H9 (cell line): ENCODE measurements around the gene NHSL1. TPM values are rescaled to one million over a fixed set of nuclear protein-coding genes. Genes with fewer than 3 reads are reported as not detected.

Experiments used
- DNase-seq: peaks from one replicate; pipeline ENCODE4 v3.0.0-alpha.2; 2017
- H2AFZ ChIP-seq: one replicate; pipeline ENCODE4 v1.6.1; 2013; ENCODE audit warnings: mild to moderate bottlenecking, low read length, control low read depth, moderate library complexity
- H2AK5ac ChIP-seq: 2 replicates; pipeline ENCODE4 v1.6.1; 2013; ENCODE audit warnings: low read length, control low read depth, mixed read lengths; ENCODE audit not compliant: insufficient read length
- H2BK120ac ChIP-seq: one replicate; pipeline ENCODE4 v1.6.1; 2013; ENCODE audit warnings: low read depth, mild to moderate bottlenecking, low read length, control low read depth, inconsistent platforms; ENCODE audit not compliant: poor library complexity, severe bottlenecking
- H2BK12ac ChIP-seq: 2 replicates; pipeline ENCODE4 v1.6.1; 2013; ENCODE audit warnings: low read length, control low read depth, mixed read lengths, low read depth; ENCODE audit not compliant: insufficient read length
- H2BK15ac ChIP-seq: 2 replicates; pipeline ENCODE4 v1.6.1; 2013; ENCODE audit warnings: low read depth, low read length, control low read depth
- H2BK20ac ChIP-seq: one replicate; pipeline ENCODE4 v1.6.1; 2013; ENCODE audit warnings: low read depth, mild to moderate bottlenecking, low read length, control low read depth, inconsistent platforms; ENCODE audit not compliant: poor library complexity, severe bottlenecking
- H2BK5ac ChIP-seq: 2 replicates; pipeline ENCODE4 v1.6.1; 2013; ENCODE audit warnings: low read length, control low read depth, mixed read lengths; ENCODE audit not compliant: insufficient read length
- H3K14ac ChIP-seq: 2 replicates; pipeline ENCODE4 v1.6.1; 2013; ENCODE audit warnings: low read length, control low read depth; ENCODE audit not compliant: insufficient read depth
- H3K18ac ChIP-seq: 2 replicates; pipeline ENCODE4 v1.6.1; 2013; ENCODE audit warnings: low read depth, mild to moderate bottlenecking, mixed read lengths, low read length, control low read depth; ENCODE audit not compliant: insufficient read length
- H3K23ac ChIP-seq: 2 replicates; pipeline ENCODE4 v1.6.1; 2013; ENCODE audit warnings: low read length, control low read depth, mixed read lengths, low read depth; ENCODE audit not compliant: insufficient read length
- H3K23me2 ChIP-seq: 2 replicates; pipeline ENCODE4 v1.6.1; 2013; ENCODE audit warnings: low read depth, mild to moderate bottlenecking, mixed read lengths, low read length, control low read depth; ENCODE audit not compliant: insufficient read length, poor library complexity, severe bottlenecking
- H3K27ac ChIP-seq: 2 replicates; pipeline ENCODE4 v1.5.1; 2013; ENCODE audit warnings: low read length, control low read depth, mixed read lengths, low read depth; ENCODE audit not compliant: insufficient read length
- H3K27me3 ChIP-seq: 2 replicates; pipeline ENCODE4 v1.6.1; 2013; ENCODE audit warnings: low read length, control low read depth, inconsistent platforms; ENCODE audit not compliant: insufficient read depth
- H3K4ac ChIP-seq: 2 replicates; pipeline ENCODE4 v1.6.1; 2013; ENCODE audit warnings: low read depth, mild to moderate bottlenecking, control low read depth, inconsistent platforms, low read length, moderate library complexity
- H3K4me1 ChIP-seq: 2 replicates; pipeline ENCODE4 v1.6.1; 2013; ENCODE audit warnings: low read length, control low read depth, inconsistent platforms; ENCODE audit not compliant: insufficient read depth
- H3K4me2 ChIP-seq: 2 replicates; pipeline ENCODE4 v1.6.1; 2013; ENCODE audit warnings: low read length, control low read depth, mixed read lengths; ENCODE audit not compliant: insufficient read length, insufficient read depth
- H3K56ac ChIP-seq: 2 replicates; pipeline ENCODE4 v1.6.1; 2013; ENCODE audit warnings: low read depth, mild to moderate bottlenecking, mixed read lengths, low read length, control low read depth; ENCODE audit not compliant: insufficient read length
- H3K79me1 ChIP-seq: 2 replicates; pipeline ENCODE4 v1.6.1; 2013; ENCODE audit warnings: low read depth, mild to moderate bottlenecking, moderate library complexity, low read length, control low read depth, inconsistent platforms; ENCODE audit not compliant: insufficient read depth, poor library complexity, severe bottlenecking
- H3K79me2 ChIP-seq: 2 replicates; pipeline ENCODE4 v1.6.1; 2013; ENCODE audit warnings: low read length, control low read depth, inconsistent platforms; ENCODE audit not compliant: insufficient read depth
- H3K9ac ChIP-seq: 2 replicates; pipeline ENCODE4 v1.6.1; 2013; ENCODE audit warnings: low read length, control low read depth, mixed read lengths; ENCODE audit not compliant: insufficient read length; ENCODE audit errors: extremely low read depth
- H3K9me3 ChIP-seq: one replicate; pipeline ENCODE4 v1.6.1; 2013; ENCODE audit warnings: low read depth, low read length, inconsistent platforms; ENCODE audit not compliant: control insufficient read depth
- H3T11ph ChIP-seq: one replicate; pipeline ENCODE4 v1.6.1; 2013; ENCODE audit warnings: mild to moderate bottlenecking, low read length, control low read depth, inconsistent platforms
- H4K20me1 ChIP-seq: one replicate; pipeline ENCODE4 v1.6.1; 2013; ENCODE audit not compliant: control insufficient read depth, insufficient read length, insufficient read depth
- H4K5ac ChIP-seq: 2 replicates; pipeline ENCODE4 v1.6.1; 2013; ENCODE audit warnings: low read depth, mild to moderate bottlenecking, mixed read lengths, low read length, control low read depth; ENCODE audit not compliant: insufficient read length
- H4K8ac ChIP-seq: replicated peaks from 2 replicates; pipeline ENCODE4 v1.6.1; 2013; ENCODE audit warnings: low read length, control low read depth, mixed read lengths, low read depth; ENCODE audit not compliant: insufficient read length
- H4K91ac ChIP-seq: 2 replicates; pipeline ENCODE4 v1.6.1; 2013; ENCODE audit warnings: low read depth, mild to moderate bottlenecking, moderate library complexity, mixed read lengths, low read length, control low read depth; ENCODE audit not compliant: insufficient read length
- H3K27ac Mint-ChIP-seq, 3 experiments: 2 replicates in 2 of 3; 3 replicates in 1 of 3; pipeline ENCODE4 v1.8.0; 2020 to 2021; ENCODE audit warnings: mixed read lengths in 3 of 3, mild to moderate bottlenecking in 1 of 3, moderate library complexity in 1 of 3
- H3K27me3 Mint-ChIP-seq: 2 replicates; pipeline ENCODE4 v1.8.0; 2021; ENCODE audit warnings: low read depth, mild to moderate bottlenecking, moderate library complexity, mixed read lengths
- H3K36me3 Mint-ChIP-seq, 3 experiments: 2 replicates in 2 of 3; 3 replicates in 1 of 3; pipeline ENCODE4 v1.8.0; 2020 to 2021; ENCODE audit warnings: low read depth in 3 of 3, mixed read lengths in 3 of 3; ENCODE audit not compliant: insufficient read depth in 1 of 3
- H3K4me1 Mint-ChIP-seq, 2 experiments: 2 replicates each; pipeline ENCODE4 v1.8.0; 2020; ENCODE audit warnings: mixed read lengths in 2 of 2
- H3K4me3 Mint-ChIP-seq, 2 experiments: 2 replicates in 1 of 2; 3 replicates in 1 of 2; pipeline ENCODE4 v1.8.0; 2020 to 2021; ENCODE audit warnings: mild to moderate bottlenecking in 2 of 2, mixed read lengths in 2 of 2, moderate library complexity in 1 of 2
- H3K9me3 Mint-ChIP-seq, 2 experiments: 2 replicates in 1 of 2; 3 replicates in 1 of 2; pipeline ENCODE4 v1.8.0; 2020; ENCODE audit warnings: mild to moderate bottlenecking in 2 of 2, mixed read lengths in 2 of 2, moderate library complexity in 1 of 2
- CTCF ChIP-seq: fragments of 200-600 bp; sonication (generic); conservative IDR thresholded peaks from 3 replicates; pipeline ENCODE4 v1.8.0; 2021; ENCODE audit warnings: antibody characterized with exemption, mild to moderate bottlenecking
- WGBS: extraction: QIAGEN DNeasy Blood & Tissue Kit; methylation state at CpG from one replicate; pipeline ENCODE4 v1.1.7; 2013; ENCODE audit warnings: missing lambda C conversion rate, low lambda C conversion rate, mixed read lengths; ENCODE audit not compliant: insufficient read length; ENCODE audit errors: extremely low coverage; 5-methylcytosine and 5-hydroxymethylcytosine counted together
- total RNA-seq: library from RNA; stranded (reverse); gene quantifications from 2 replicates; pipeline ENCODE4 v1.2.1, GENCODE V29; 2021

Gene NHSL1
- total RNA-seq, 1 experiment from 2014 or later, result 28.7 TPM

GRCh38 chr6:138432063-138432356, 67.3 kb downstream of the NHSL1 start:
- Histone ChIP-seq H2BK12ac (no peak overlapping the region), H4K20me1 (no peaks in the 10 kb centered on the region), H3T11ph (no peak overlapping the region), H2BK120ac (no peak overlapping the region), H4K5ac (no peak overlapping the region), H4K8ac (no peak overlapping the region), H2BK20ac (no peak overlapping the region), H2BK15ac (no peak overlapping the region), H2BK5ac (no peak overlapping the region), H3K56ac (no peak overlapping the region), H4K91ac (no peak overlapping the region), H3K4me1 (no peaks in the 10 kb centered on the region), H2AFZ (no peak overlapping the region), H3K18ac (no peak overlapping the region), H3K9me3 (no peaks in the 10 kb centered on the region), H3K27ac (no peak overlapping the region), H3K9ac (no peak overlapping the region), H3K4me2 (no peak overlapping the region), H3K23ac (no peak overlapping the region), H3K4ac (no peak overlapping the region), H2AK5ac (no peak overlapping the region), H3K27me3 (no peaks in the 10 kb centered on the region), H3K14ac (no peak overlapping the region), H3K79me2 (no peaks in the 10 kb centered on the region), H3K79me1 (no peaks in the 10 kb centered on the region), H3K23me2 (no peaks in the 10 kb centered on the region)
- Mint-ChIP-seq H3K9me3 (no peaks in the 10 kb centered on the region), H3K36me3 (peaks cover 0 to 20% (median 3%) of the 10 kb centered on the region in 3 experiments; a peak in 5 of 7 replicates), H3K27ac (peak overlapping the region in 2 of 3 experiments; percentile 17 to 42; a peak in 3 of 7 replicates), H3K4me1 (peaks cover 6 to 10% of the 10 kb centered on the region in 2 experiments; a peak in 3 of 4 replicates), H3K4me3 (no peak overlapping the region), H3K27me3 (no peaks in the 10 kb centered on the region)
- DNase-seq, result no peak
- TF ChIP-seq CTCF, result no peak
- no CpG with 5 or more reads among the region's 11 CpGs for WGBS
